GM19468 (cell line): ENCODE data around the gene GRIFIN.

ENCODE experiments used
- ATAC-seq: cut with Tn5 transposase; IDR thresholded peaks from one replicate; pipeline ENCODE4 v1.9.1; 2021; ENCODE audit warnings: mild to moderate bottlenecking, moderate library complexity, moderate number of reproducible peaks; ENCODE audit not compliant: unreplicated experiment; ENCODE audit errors: extremely low read depth

The GRIFIN gene

GRCh38 chr7:2513702-2514101 lies 37.5 kb upstream of the GRIFIN start:
- ATAC-seq: no peak

- no peak for ATAC-seq
Measured at GRCh38 chr7:2512713-2513112, 36.5 kb upstream of the GRIFIN start.

- no peak for ATAC-seq
Measured at GRCh38 chr7:2512179-2512661, 36.0 kb upstream of the GRIFIN start.

- ATAC-seq: no peak
Measured at GRCh38 chr7:2511769-2512168, 35.6 kb upstream of the GRIFIN start.

GRCh38 chr7:2510909-2511768 lies 34.9 kb upstream of the GRIFIN start:
- no peak for ATAC-seq

- ATAC-seq: no peak
Measured at GRCh38 chr7:2510130-2510776, 34.1 kb upstream of the GRIFIN start.

- ATAC-seq: no peak
Measured at GRCh38 chr7:2509298-2509906, 33.2 kb upstream of the GRIFIN start.

GRCh38 chr7:2508327-2509215 lies 32.4 kb upstream of the GRIFIN start:
- peak; percentile 32 for ATAC-seq

- ATAC-seq: no peak
Measured at GRCh38 chr7:2507917-2508306, 31.7 kb upstream of the GRIFIN start.

- no peak for ATAC-seq
Measured at GRCh38 chr7:2507208-2507916, 31.2 kb upstream of the GRIFIN start.

- ATAC-seq: no peak
Measured at GRCh38 chr7:2505401-2505800, 29.2 kb upstream of the GRIFIN start.

- ATAC-seq: no peak
Measured at GRCh38 chr7:2504889-2505375, 28.7 kb upstream of the GRIFIN start.

GRCh38 chr7:2504128-2504888 lies 28.1 kb upstream of the GRIFIN start:
- no peak for ATAC-seq

- no peak for ATAC-seq
Measured at GRCh38 chr7:2503056-2503941, 27.1 kb upstream of the GRIFIN start.

GRCh38 chr7:2502647-2502966 lies 26.4 kb upstream of the GRIFIN start:
- no peak for ATAC-seq

GRCh38 chr7:2501947-2502646 lies 25.9 kb upstream of the GRIFIN start:
- ATAC-seq: no peak

- no peak for ATAC-seq
Measured at GRCh38 chr7:2500701-2501100, 24.5 kb upstream of the GRIFIN start.
